GM18909 (cell line): ENCODE measurements around the gene FDX1.
"Not testable (repeated sequence)": the region's sequence is repeated elsewhere in the genome, so short reads cannot be mapped to it uniquely, and the experiment has no call there.

Source experiments
- ATAC-seq: cut with Tn5 transposase; IDR thresholded peaks from one replicate; pipeline ENCODE4 v1.9.1; 2021; ENCODE audit warnings: mild to moderate bottlenecking; ENCODE audit not compliant: unreplicated experiment, poor library complexity

Gene FDX1

GRCh38 chr11:110429731-110430266 is at the start of gene FDX1:
Gene FDX1, plus strand, starts transcription at chr11:110429948. Its CDS starts 173 bp downstream, at chr11:110430121.
- ATAC-seq: peak; percentile 83

GRCh38 chr11:110380836-110381622 is 48.7 kb upstream of the FDX1 start:
- no peak for ATAC-seq

- not testable (repeated sequence) for ATAC-seq
Observed at GRCh38 chr11:110388231-110388630, 41.5 kb upstream of the FDX1 start.

GRCh38 chr11:110389965-110390364 is 39.8 kb upstream of the FDX1 start:
- no peak for ATAC-seq

- no peak for ATAC-seq
Observed at GRCh38 chr11:110392056-110392455, 37.7 kb upstream of the FDX1 start.

GRCh38 chr11:110397668-110398286 is 32.0 kb upstream of the FDX1 start:
- ATAC-seq: not testable (repeated sequence)

- not testable (repeated sequence) for ATAC-seq
Observed at GRCh38 chr11:110403585-110403984, 26.2 kb upstream of the FDX1 start.

GRCh38 chr11:110405636-110406035 is 24.1 kb upstream of the FDX1 start:
- not testable (repeated sequence) for ATAC-seq

- no peak for ATAC-seq
Observed at GRCh38 chr11:110407315-110407714, 22.4 kb upstream of the FDX1 start.

- no peak for ATAC-seq
Observed at GRCh38 chr11:110409174-110409573, 20.6 kb upstream of the FDX1 start.

- ATAC-seq: no peak
Observed at GRCh38 chr11:110410651-110411050, 19.1 kb upstream of the FDX1 start.

GRCh38 chr11:110415081-110415480 is 14.7 kb upstream of the FDX1 start:
- no peak for ATAC-seq

GRCh38 chr11:110421658-110422057 is 8.1 kb upstream of the FDX1 start:
- ATAC-seq: not testable (repeated sequence)

GRCh38 chr11:110422306-110422905 is 7.3 kb upstream of the FDX1 start:
- no peak for ATAC-seq

GRCh38 chr11:110424775-110425444 is 4.8 kb upstream of the FDX1 start:
- ATAC-seq: no peak

GRCh38 chr11:110425751-110426545 is 3.8 kb upstream of the FDX1 start:
- ATAC-seq: no peak

GRCh38 chr11:110428040-110428439 is 1.7 kb upstream of the FDX1 start:
- no peak for ATAC-seq

- peak; percentile 20 for ATAC-seq
Observed at GRCh38 chr11:110428956-110429730, 605 bp upstream of the FDX1 start.
